ENCODE results near the gene TRIM34.
"Not testable (repeated sequence)": the region's sequence is repeated elsewhere in the genome, so short reads cannot be mapped to it uniquely, and the experiment has no call there.

The TRIM34 gene

DNA sequence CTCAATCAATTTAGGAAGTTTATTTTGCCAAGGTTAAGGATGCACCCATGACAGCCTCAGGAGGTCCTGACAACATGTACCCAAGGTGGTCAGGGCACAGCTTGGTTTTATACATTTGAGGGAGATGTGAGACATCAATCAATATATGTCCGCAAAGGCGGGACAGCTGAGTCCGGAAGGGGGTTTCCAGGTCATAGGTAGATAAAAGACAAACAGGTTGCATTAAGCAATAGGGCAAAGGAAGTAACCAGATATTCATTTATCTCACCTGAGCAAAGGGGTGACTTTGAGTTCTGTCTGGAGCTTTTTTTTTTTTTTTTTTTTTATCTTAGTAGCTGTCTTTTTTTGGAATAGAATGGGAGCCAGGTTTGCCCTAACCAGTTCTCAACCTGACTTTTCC lies 2.0 kb upstream of the TRIM34 start:
- DNase-seq = no peak

DNA sequence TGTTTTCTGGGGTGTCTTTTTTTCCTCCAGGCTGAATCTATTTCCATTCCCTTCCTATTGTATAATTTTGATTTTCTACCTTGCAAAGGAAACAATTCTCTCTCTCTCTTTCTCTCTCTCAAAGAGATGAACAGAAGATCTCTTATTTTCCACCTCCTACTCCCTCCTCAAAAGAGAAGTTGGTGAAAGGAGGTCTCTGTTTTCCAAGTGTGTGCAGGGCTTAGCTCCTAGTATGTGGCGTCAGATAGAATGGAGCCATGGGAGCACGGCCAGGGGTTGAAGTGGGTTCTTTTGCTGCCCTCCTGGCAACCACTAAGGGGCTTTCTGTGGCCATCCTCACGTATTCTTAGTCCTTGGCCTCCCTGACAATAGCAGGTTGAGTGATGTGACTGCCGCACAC lies 480 bp downstream of the TRIM34 start:
- no peak for DNase-seq

DNA sequence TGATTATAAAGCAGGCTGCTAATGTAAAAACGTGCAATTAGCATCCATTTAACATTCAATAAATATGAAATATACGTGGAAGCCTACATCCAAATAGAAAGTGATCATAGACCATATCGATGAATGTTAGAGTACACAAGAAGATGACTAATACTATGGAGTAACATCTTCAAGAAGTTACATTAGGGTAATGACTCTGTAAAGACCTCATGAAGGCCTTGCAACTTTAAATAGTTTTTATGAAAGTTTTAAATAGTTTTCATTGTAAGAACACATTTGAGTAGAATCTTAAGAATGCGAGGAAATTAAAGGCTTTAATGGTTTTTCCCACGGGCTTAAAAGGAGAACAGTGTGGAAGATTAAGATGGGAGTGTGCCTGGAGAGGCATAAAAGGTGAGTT lies 1.4 kb downstream of the TRIM34 start:
- DNase-seq = no peak

DNA sequence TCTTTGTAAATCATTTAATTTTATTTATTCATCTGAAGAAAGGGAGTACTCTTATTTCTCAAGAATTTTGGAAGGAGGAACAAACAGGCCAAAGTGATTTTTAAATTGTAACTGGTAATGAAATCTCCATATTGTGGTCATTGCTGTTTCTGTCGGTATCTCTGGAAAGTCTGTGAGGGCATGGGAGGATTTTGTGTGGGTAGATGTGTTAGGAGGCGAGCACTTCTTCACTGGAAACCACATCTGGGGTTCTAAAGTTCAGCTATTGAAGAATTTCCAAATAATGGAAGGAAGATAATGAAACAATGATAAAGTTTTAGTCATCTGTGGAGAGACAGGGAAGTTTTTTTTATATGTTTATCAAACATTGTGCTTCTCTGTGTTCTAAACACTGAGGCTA lies 6.6 kb downstream of the TRIM34 start:
- DNase-seq = no peak

DNA sequence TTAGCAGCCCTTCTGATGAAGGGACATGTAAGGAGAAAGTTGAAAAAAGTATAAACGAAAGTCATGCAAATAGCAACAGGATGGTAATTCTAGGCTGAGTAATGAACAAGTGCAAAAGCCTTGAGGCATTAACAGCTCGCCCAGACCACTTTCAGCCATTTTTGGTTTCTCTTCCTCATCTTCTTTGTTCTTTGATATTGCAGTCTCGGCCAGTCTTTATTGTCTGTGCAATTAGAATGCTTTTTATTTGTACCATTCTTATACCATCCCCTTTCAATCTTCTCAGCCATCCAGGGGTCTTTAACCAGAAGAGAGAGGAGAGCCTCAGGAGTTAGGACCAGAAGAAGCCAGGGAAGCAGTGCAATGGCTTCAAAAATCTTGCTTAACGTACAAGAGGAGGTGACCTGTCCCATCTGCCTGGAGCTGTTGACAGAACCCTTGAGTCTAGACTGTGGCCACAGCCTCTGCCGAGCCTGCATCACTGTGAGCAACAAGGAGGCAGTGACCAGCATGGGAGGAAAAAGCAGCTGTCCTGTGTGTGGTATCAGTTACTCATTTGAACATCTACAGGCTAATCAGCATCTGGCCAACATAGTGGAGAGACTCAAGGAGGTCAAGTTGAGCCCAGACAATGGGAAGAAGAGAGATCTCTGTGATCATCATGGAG lies 7.3 kb downstream of the TRIM34 start:
- DNase-seq = no peak

DNA sequence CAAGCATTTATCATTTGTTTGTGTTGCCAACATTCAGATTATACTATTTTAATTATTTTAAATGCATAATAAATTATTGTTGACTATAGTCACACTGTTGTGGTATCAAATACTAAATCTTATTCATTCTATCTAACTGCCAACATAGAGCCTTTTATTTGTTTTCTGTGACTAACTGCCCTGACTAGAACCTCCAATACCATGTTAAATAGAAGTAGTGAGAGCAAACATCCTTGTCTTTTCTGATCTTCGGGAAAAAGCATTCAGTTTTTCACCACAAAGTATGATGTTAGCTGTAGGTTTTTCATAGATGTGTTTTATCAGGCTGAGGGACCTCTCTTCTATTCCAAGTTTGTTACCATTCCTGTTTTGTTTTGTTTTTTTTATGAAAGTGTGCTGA lies 15.2 kb downstream of the TRIM34 start:
- no peak for DNase-seq

DNA sequence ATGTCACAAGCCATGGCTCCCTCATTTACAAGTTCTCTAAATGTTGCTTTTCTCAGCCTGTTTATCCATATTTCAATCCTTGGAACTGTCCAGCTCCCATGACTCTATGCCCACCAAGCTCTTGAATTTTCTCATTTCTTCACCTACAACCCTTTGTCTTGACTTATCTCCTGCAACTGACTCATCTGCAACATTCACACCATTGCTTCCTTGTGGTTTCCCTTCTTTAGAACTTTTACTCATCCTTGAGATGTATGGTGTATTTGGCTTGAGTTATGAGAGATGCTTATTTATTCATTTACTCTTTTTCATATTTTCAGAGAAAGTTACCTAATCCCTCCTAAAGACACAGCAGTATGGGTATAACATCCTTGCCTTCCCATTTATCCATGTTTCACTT lies 18.8 kb downstream of the TRIM34 start:
- DNase-seq = no peak

DNA sequence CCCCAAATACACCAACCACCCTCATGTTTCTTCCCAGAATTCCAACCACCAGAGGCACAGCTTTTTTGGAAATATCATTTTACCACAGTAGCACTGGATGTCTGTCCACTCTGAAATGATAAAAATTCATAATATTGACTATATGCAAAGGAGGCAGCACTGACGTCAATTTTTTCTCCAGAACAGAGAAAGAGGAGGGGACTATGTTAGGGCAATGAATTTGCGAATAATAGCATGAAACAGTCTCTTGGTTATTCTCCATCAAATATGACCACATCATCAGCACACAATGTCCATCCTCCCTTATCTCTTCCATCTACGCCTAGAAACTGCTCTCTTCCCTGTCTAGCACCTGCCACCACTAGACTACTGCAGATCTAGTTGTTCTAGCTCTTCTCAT lies 21.3 kb downstream of the TRIM34 start:
- DNase-seq = no peak

DNA sequence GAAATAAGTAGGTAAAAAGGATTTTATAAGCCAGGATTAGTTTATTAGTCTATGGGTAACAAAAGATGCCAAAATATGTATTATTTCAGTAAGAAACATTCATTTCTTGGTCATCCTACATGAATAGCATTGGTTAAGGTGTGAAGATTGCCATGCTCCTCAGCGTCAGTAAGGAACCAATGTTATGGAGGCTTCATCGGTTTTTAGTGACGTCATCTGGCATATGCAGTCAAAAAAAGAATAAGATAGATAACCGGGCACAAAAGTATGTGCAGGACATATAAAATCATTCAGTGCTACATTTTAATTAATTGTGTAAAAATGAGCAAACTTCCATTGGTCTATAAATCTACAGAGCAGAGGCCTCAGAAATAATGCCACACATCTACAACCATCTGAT lies 30.7 kb downstream of the TRIM34 start:
- no peak for DNase-seq

DNA sequence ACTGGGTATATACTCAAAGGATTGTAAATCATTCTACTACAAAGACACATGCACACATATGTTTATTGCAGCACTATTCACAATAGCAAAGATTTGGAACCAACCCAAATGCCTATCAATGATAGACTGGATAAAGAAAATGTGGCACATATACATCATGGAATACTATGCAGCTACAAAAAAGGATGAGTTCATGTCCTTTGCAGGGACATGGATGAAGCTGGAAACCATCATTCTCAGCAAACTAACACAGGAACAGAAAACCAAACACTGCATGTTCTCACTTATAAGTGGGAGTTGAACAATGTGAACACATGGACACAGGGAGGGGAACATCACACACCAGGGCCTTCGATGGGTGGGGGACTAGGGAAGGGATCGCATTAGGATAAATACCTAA lies 32.2 kb downstream of the TRIM34 start:
- not testable (repeated sequence) for DNase-seq

DNA sequence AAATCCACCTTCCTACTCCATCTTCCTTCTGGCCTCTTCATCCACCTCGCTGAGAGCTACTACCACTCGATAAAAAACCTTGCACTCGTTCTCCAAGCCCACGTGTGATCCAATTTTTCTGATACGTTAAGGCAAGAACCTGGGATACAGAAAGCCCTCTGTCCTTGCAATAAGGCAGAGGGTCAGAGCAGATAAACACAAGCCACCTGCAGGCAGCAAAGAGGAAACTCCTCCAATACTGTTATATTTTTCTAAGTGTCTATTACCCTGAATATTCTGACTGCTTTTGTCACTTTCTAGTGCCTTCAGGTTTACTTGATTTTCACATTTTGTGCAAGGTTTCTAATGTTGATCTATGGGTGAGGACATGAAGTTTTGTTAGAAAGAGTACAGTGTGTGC lies 33.5 kb downstream of the TRIM34 start:
- no peak for DNase-seq

DNA sequence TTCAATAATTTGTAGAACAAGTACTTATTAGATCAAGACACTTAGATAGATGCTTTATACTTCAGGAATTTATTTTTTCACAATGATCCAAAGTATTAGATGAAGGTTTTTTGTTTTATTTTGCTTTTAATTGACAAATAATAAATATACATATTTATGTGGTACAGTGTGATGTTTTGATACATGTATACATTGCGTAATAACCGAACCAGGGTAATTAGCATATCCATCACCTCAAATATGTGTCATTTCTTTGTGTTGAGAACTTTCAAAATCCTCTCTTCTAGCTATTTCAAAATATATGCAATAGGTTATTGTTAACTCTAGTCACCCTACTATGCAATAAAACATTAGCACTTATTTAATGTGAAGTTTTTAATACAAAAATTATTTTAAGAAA lies 38.7 kb downstream of the TRIM34 start:
- DNase-seq = no peak

DNA sequence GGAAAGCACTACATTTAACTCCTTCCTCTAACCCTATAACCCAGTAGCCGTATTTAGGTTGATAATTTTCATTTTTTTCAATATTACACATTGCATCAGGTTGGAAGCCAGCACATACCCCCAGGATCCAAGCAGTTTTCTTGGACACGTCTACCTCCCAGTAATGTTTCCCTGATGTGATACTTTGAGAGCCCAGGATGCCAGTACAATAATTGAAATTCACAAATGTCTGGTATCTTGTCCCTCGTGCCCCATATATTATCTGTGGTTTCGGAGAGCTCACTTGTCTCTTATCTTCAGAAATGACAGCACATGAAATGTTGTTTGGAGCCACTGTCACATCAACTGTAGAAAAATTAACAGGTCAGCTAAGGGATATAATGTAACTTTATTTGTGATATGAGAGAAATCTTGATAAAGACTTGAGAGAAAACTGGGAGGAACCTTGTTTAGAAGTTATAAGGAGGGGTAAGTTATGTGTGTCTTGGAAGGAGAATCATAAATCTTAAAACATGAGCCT lies 40.3 kb downstream of the TRIM34 start:
- DNase-seq = no peak

DNA sequence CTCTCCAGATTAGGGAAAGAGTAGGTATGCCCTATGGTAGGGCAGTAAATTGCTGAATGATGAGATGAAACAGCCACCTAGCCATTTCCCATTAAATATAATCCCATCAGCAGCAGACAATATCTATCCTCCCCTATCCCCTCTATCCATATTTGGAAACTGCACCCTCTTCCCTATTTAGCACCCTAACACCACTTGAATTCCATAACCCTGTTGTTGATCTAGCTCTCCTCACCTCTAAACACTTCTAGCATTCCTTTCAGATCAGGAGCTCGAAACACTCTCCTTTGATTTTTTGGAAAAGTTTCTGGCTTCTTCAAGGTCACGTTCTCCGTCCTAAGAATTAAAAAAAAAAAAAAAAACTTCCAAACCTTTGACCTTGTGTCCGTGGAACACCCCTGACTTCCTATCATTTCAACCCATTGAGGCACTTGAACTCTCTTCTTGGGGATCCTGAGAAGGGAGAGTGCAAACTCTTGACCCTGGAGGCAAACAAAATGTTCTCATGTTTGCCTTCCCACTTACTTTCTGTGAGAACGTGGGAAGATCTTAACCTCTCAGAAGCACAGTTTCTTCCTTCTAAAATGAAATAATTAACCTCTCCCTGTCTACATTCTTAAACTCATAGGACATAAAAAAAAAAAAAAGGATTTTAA lies 41.1 kb downstream of the TRIM34 start:
- no peak for DNase-seq

DNA sequence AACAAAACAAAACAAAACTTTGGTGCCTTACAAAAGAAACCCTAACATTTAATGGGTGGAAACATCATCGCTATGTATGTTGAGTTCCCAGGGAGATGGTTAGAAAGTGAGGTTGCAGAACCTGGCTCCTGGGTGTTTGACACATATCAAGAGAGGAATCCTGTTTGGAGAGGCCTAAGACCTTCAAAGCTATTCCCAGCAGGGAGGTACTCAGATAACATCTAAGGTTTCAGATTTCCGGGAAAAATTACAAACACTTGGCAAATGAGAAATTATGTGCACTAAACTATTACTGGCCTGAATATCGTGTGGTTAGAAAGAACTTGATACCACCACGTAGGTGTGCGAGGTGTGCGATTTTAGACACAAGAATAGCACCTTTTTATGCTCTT lies 41.6 kb downstream of the TRIM34 start:
- no peak for DNase-seq

DNA sequence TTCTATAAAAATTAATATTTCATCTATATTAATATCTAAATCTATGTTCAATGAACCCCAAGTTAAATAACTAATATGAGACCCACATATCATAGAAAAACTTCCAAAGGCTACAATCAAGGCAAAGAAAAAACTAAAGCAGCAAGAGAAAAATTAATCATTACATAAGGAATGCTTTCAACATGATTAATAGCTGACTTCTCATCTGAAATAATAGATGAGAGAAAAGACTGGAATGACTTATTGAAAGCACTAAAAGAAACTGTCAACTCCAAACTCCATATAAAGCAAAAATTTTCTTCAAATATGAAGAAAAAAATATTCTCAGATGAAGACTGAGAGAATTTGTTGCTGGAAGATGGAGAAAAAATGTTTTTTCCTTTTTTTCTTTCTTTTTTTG lies 47.0 kb downstream of the TRIM34 start:
- no peak for DNase-seq

DNA sequence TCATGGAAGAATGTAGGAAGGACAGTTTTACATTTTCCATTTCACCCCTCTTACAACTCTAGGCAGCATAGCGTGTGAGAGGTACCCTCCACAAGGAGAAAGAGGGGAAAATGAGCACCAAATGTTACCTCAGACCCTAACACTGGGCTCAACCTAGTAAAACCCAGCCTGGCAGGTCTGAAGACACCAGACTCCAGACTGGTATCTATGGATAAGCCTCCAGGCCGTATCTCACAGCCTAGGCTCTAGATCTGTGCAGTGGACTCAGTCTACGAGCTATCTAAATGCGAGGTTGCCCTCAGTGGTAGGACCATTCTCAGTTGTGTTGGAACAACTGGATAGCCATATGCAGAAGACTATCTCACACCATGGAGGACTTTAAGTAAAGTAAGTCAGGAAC lies 49.6 kb downstream of the TRIM34 start:
- DNase-seq = no peak

DNA sequence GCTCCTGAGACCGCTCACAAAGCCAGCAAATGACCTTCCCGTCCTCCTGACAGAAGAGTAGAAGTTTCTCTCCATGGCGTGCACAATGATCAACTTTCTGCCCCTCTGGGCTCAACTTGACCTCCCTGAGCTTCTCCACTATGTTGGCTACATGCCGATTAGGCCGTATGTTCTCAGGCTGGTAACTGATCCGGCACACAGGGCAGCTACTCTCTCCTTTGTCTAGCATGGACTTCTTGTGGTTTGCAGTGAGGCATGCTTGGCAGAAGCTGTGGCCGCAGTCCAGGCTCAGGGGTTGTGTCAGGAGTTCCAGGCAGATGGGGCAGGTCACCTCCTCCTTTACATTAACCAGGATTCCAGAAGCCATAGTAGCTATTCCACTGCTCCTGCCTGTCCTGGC lies 55.0 kb downstream of the TRIM34 start:
- DNase-seq = no peak

DNA sequence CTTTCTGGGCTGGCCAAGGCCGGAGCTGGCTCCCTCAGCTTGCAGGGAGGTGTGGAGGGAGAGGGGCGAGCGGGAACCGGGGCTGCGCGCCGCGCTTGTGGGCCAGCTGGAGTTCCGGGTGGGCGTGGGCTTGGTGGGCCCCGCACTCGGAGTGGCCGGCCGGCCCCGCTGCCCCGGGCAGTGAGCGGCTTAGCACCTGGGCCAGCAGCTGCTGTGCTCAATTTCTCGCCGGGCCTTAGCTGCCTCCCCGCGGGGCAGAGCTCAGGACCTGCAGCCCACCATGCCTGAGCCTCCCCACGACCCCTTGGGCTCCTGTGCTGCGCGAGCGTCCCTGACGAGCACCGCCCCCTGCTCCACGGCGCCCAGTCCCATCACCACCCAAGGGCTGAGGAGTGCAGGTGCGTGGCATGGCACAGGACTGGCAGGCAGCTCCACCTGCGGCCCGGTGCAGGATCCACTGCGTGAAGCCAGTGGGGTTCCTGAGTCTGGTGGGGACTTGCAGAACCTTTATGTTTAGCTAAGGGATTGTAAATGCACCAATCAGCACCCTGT lies 58.2 kb downstream of the TRIM34 start:
- not testable (repeated sequence) for DNase-seq

DNA sequence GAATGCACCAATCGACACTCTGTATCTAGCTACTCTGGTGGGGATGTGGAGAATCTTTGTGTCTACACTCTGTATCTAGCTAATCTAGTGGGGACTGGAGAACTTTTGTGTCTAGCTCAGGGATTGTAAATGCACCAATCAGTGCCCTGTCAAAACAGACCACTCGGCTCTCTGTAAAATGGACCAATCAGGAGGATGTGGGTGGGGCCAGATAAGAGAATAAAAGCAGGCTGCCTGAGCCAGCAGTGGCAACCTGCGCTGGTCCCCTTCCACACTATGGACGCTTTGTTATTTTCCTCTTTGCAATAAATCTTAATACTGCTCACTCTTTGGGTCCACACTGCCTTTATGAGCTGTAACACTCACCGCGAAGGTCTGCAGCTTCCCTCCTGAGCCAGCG lies 58.8 kb downstream of the TRIM34 start:
- not testable (repeated sequence) for DNase-seq

DNA sequence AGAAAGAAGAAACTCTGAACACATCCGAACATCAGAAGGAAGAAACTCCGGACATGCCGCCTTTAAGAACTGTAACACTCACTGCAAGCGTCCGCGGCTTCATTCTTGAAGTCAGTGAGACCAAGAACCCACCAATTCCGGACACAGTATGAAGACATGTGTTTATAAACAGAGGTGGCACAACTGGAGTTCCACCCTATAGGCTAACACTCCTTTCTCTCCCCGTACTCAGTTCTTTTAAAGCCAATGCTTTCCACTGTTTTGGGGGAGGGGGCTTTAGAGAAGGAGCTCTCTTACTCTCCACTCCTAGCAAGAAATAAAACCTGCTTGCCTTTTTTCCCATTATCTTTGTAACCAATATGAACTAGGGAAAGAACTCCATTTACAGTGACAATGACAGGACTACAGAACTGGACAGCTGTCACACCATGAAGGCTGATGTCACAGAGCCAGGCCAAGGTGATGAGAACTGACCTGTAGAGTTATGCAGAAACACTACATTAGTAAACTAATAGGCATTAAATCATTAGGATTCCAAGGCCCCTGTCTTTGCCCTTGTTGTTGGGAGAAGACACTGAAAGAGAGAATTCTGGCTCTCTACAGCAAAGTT lies 59.3 kb downstream of the TRIM34 start:
- DNase-seq = no peak

DNA sequence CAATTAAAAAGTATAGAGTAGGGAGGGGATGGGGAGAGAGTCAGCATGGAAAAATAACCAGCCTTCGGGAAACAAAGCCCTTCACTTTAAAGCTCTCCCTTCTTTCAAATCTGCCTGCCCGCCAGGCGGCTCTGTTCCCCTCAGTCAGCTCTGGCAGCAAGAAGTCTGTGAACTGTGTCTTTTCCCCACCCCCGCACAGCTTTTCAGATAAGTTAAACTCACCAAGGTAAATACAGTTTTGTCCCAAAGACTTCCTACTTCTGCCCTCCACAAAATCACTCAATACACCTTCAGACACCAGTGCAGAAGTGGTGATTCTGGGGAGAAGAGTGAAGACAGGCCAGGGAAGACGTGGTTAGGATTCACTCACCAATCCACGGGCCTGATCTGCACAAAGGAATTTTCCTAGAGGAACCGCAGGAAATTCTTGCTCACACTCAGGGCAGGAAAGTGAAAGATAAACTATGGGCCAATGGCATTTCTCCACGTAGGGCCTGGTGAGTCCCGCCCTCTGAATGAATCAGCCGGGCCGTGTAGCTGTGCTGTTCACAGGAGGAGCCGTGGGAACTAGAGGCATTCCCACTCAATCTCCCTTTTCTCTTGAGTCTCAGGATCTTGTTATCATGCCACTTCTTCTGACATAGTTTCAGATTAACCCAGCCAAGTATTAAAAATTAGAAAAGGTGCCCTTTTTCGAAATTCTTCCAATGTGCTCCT lies 60.0 kb downstream of the TRIM34 start, which contains the start of gene TRIM5:
TSS of gene TRIM5 (minus strand) at position 429 of the 717 bp plus-strand sequence. CDS start 4,897 bp downstream, outside the sequence.
- no peak for DNase-seq

DNA sequence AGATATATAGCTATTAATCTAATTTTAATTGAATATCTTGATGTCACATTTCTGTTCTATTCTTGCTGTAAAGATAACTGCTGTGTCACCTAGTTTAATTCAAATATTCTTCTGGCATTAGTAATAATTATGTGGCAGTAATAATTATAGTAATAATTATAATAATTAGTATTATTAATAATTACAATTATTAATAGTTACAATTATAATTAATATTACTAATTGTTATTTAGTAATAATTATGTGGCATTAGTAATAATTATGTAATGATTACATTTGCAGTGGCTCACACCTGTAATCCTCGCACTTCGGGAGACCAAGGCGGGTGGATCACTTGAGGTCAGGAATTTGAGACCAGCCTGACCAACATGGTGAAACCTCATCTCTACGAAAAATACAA lies 61.6 kb downstream of the TRIM34 start:
- DNase-seq = no peak

Data from NCI-H2081 (cell line).